CD4-positive, CD25-positive, alpha-beta regulatory T cell (primary cell): Measurements from ENCODE around the gene RNF126. TPM values are rescaled to one million over a fixed set of nuclear protein-coding genes. Genes with fewer than 3 reads are reported as not detected.
"Not testable (repeated sequence)": the region's sequence is repeated elsewhere in the genome, so short reads cannot be mapped to it uniquely, and the experiment has no call there.

ENCODE experiments used
- ATAC-seq, 2 donors: fragments of 150-1000 bp; cut with Tn5 transposase; one replicate each; pipeline ENCODE4 v1.10.0; 2021; ENCODE audit warnings: low read depth in 2 of 2, moderate number of reproducible peaks in 2 of 2, moderate library complexity in 1 of 2
- DNase-seq, 3 donors: peaks; one replicate each; pipeline versions ENCODE4 v3.0.0 to v3.0.0-alpha.2; 2012 to 2022; ENCODE audit warnings: mixed read lengths in 1 of 3
- H3K27ac ChIP-seq: one replicate; pipeline ENCODE4 v1.7.0; 2013; ENCODE audit warnings: mild to moderate bottlenecking, low read length; ENCODE audit not compliant: insufficient read depth, poor library complexity, severe bottlenecking
- H3K27me3 ChIP-seq: one replicate; pipeline ENCODE4 v1.7.0; 2013; ENCODE audit warnings: low read length; ENCODE audit not compliant: control insufficient read depth, insufficient read depth
- H3K36me3 ChIP-seq: one replicate; pipeline ENCODE4 v1.7.0; 2013; ENCODE audit warnings: mild to moderate bottlenecking, low read length, moderate library complexity; ENCODE audit not compliant: control insufficient read depth, insufficient read depth
- H3K4me1 ChIP-seq: 2 replicates; pipeline ENCODE4 v1.7.0; 2013; ENCODE audit warnings: mild to moderate bottlenecking, low read length; ENCODE audit not compliant: insufficient read depth, control insufficient read depth, poor library complexity, severe bottlenecking
- H3K4me3 ChIP-seq: one replicate; pipeline ENCODE4 v1.7.0; 2013; ENCODE audit warnings: low read depth, mild to moderate bottlenecking, low read length, moderate library complexity
- H3K9me3 ChIP-seq, 2 experiments: 1 replicate in 1 of 2; 2 replicates in 1 of 2; pipeline ENCODE4 v1.7.0; 2013; ENCODE audit warnings: low read length in 2 of 2, mild to moderate bottlenecking in 1 of 2, moderate library complexity in 1 of 2; ENCODE audit not compliant: control insufficient read depth in 2 of 2
- H3K27ac Mint-ChIP-seq, 3 donors: one replicate each; pipeline ENCODE4 v1.8.0; 2020 to 2022; ENCODE audit warnings: mild to moderate bottlenecking in 3 of 3, mixed read lengths in 3 of 3, moderate library complexity in 2 of 3
- H3K27me3 Mint-ChIP-seq: one replicate; pipeline ENCODE4 v1.8.0; 2022; ENCODE audit warnings: mild to moderate bottlenecking, mixed read lengths
- H3K36me3 Mint-ChIP-seq: one replicate; pipeline ENCODE4 v1.8.0; 2020; ENCODE audit warnings: mixed read lengths
- H3K4me1 Mint-ChIP-seq, 4 donors: one replicate each; pipeline ENCODE4 v1.8.0; 2020 to 2022; ENCODE audit warnings: mixed read lengths in 4 of 4, mild to moderate bottlenecking in 1 of 4
- H3K4me3 Mint-ChIP-seq, 4 donors: one replicate each; pipeline ENCODE4 v1.8.0; 2020 to 2022; ENCODE audit warnings: mild to moderate bottlenecking in 4 of 4, mixed read lengths in 4 of 4, moderate library complexity in 3 of 4
- H3K9me3 Mint-ChIP-seq, 7 donors: one replicate each; pipeline ENCODE4 v1.8.0; 2020 to 2022; ENCODE audit warnings: mixed read lengths in 7 of 7, mild to moderate bottlenecking in 3 of 7, moderate library complexity in 2 of 7
- polyA plus RNA-seq, 4 donors: library from polyadenylated mRNA; unstranded; fragments of 300-500 nt; fragmentation: Illumina TruSeq; gene quantifications; one replicate each; pipeline ENCODE4 v1.2.3, GENCODE V29; 2021
- total RNA-seq: library from RNA; stranded (reverse); gene quantifications from one replicate; pipeline ENCODE4 v1.2.3, GENCODE V29; 2022

RNF126 gene
- total and polyA plus RNA-seq, 5 donors from 2014 or later = 57.2 to 124 (median 78.5) TPM

- Histone ChIP-seq H3K27me3 (no peaks in the 10 kb centered on the region), H3K27ac (peak overlapping the region; percentile 70), H3K36me3 (peaks cover 16% of the 10 kb centered on the region), H3K4me1 (peaks cover 25% of the 10 kb centered on the region), H3K4me3 (peak overlapping the region; percentile 70), H3K9me3 (no peaks in the 10 kb centered on the region)
- Mint-ChIP-seq H3K27ac (peak overlapping the region in 2 of 3 donors; percentile 94 to 96), H3K4me3 (peak overlapping the region; percentile 90 to 96 (median 95)), H3K9me3 (peaks cover 0 to 2% (median 0%) of the 10 kb centered on the region in 7 donors), H3K4me1 (peaks cover 0 to 43% (median 15%) of the 10 kb centered on the region in 4 donors), H3K36me3 (peaks cover 9% of the 10 kb centered on the region), H3K27me3 (peaks cover 4% of the 10 kb centered on the region)
- DNase-seq (peak in 1 of 3 donors; percentile 47), ATAC-seq (no peak)
These were observed 30.4 kb downstream of the RNF126 start for GRCh38 chr19:632579-633067.

GRCh38 chr19:629961-630714 is 32.9 kb downstream of the RNF126 start:
- H3K27ac ChIP-seq = no peak overlapping the region
- H3K4me3 ChIP-seq = no peak overlapping the region
- H3K27me3 Mint-ChIP-seq = peaks cover 4% of the 10 kb centered on the region
- H3K36me3 ChIP-seq = peaks cover 25% of the 10 kb centered on the region
- DNase-seq = no peak
- H3K4me1 Mint-ChIP-seq = peaks cover 0 to 44% (median 15%) of the 10 kb centered on the region in 4 donors
- no peaks in the 10 kb centered on the region for H3K9me3 ChIP-seq
- H3K27me3 ChIP-seq = no peaks in the 10 kb centered on the region
- H3K36me3 Mint-ChIP-seq = peaks cover 14% of the 10 kb centered on the region
- peak overlapping the region in 1 of 4 donors; percentile 61 for H3K4me3 Mint-ChIP-seq
- ATAC-seq = no peak
- peaks cover 0 to 2% (median 0%) of the 10 kb centered on the region in 7 donors for H3K9me3 Mint-ChIP-seq
- peak overlapping the region in 2 of 3 donors; percentile 14 to 46 for H3K27ac Mint-ChIP-seq
- peaks cover 25% of the 10 kb centered on the region for H3K4me1 ChIP-seq

GRCh38 chr19:629515-629914 is 33.5 kb downstream of the RNF126 start:
- peaks cover 14% of the 10 kb centered on the region for H3K36me3 Mint-ChIP-seq
- H3K27ac ChIP-seq, H3K27me3 ChIP-seq, H3K27me3 Mint-ChIP-seq, ATAC-seq, H3K4me3 Mint-ChIP-seq, DNase-seq, H3K9me3 ChIP-seq, H3K27ac Mint-ChIP-seq, H3K9me3 Mint-ChIP-seq, H3K4me3 ChIP-seq: not testable (repeated sequence)
- H3K4me1 Mint-ChIP-seq = peaks cover 0 to 44% (median 15%) of the 10 kb centered on the region in 4 donors
- Histone ChIP-seq H3K36me3 (peaks cover 26% of the 10 kb centered on the region), H3K4me1 (peaks cover 25% of the 10 kb centered on the region)

GRCh38 chr19:628168-628567 is 34.8 kb downstream of the RNF126 start:
- Mint-ChIP-seq H3K27ac (no peak overlapping the region), H3K36me3 (peaks cover 14% of the 10 kb centered on the region), H3K27me3 (no peaks in the 10 kb centered on the region), H3K9me3 (peaks cover 0 to 2% (median 0%) of the 10 kb centered on the region in 7 donors), H3K4me1 (peaks cover 0 to 35% (median 9%) of the 10 kb centered on the region in 4 donors), H3K4me3 (peak overlapping the region in 1 of 4 donors; percentile 56)
- H3K27me3 ChIP-seq = no peaks in the 10 kb centered on the region
- peaks cover 30% of the 10 kb centered on the region for H3K36me3 ChIP-seq
- H3K9me3 ChIP-seq = no peaks in the 10 kb centered on the region
- H3K4me3 ChIP-seq = no peak overlapping the region
- ATAC-seq (no peak), DNase-seq (peak in 1 of 3 donors; percentile 25)
- peaks cover 16% of the 10 kb centered on the region for H3K4me1 ChIP-seq
- no peak overlapping the region for H3K27ac ChIP-seq

DNA sequence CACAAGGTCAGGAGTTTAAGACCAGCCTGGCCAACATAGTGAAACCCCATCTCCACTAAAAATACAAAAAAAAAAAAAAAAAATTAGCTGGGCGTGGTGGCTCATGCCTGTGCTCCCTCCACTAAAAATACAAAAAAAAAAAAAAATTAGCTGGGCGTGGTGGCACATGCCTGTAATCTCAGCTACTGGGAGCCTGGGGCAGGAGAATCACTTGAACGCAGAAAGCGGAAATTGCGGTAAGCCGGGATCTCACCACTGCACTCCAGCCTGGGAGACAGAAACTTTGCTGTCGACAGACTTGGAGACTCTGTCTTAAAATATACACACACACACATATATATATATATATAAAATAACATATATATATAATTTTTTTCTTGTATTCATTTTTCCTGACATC is 36.4 kb downstream of the RNF126 start:
- peaks cover 30% of the 10 kb centered on the region for H3K36me3 ChIP-seq
- H3K27ac Mint-ChIP-seq = not testable (repeated sequence)

DNA sequence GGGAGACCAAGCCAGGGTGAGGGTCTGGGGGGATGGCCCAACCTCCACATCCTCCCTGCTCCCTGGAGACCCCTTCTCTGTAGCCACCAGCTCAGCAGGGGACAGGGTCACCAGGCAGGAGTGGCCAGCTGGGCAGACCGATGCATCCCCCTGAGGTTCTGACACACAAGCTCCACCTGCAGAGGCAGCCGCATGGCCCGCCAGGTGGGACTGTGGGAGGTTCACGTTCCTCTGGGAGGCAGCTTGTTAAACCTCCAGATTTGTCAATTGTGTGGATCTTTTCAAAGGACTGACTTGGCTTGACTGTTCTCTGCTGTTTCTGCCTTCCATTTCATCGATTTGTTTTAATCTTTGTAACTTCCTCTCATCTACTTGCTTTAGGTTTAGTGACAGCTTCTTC is 37.8 kb downstream of the RNF126 start:
- no peak overlapping the region for H3K4me3 Mint-ChIP-seq
- DNase-seq (no peak), ATAC-seq (no peak)
- Histone ChIP-seq H3K9me3 (no peaks in the 10 kb centered on the region), H3K27ac (no peak overlapping the region), H3K4me1 (no peaks in the 10 kb centered on the region), H3K36me3 (peaks cover 30% of the 10 kb centered on the region), H3K27me3 (no peaks in the 10 kb centered on the region), H3K4me3 (no peak overlapping the region)
- peaks cover 0 to 10% (median 3%) of the 10 kb centered on the region in 4 donors for H3K4me1 Mint-ChIP-seq
- peak overlapping the region in 1 of 3 donors; percentile 11 for H3K27ac Mint-ChIP-seq
- peaks cover 14% of the 10 kb centered on the region for H3K36me3 Mint-ChIP-seq
- H3K27me3 Mint-ChIP-seq = no peaks in the 10 kb centered on the region
- H3K9me3 Mint-ChIP-seq = no peaks in the 10 kb centered on the region

More for the DNA sequence above, 36.4 kb downstream of the RNF126 start:
- Mint-ChIP-seq H3K4me3 (peak overlapping the region in 1 of 4 donors; percentile 56), H3K36me3 (peaks cover 14% of the 10 kb centered on the region), H3K4me1 (peaks cover 0 to 20% (median 6%) of the 10 kb centered on the region in 4 donors)
- not testable (repeated sequence) for H3K27me3 Mint-ChIP-seq, H3K9me3 ChIP-seq, H3K4me3 ChIP-seq, H3K27me3 ChIP-seq, H3K27ac ChIP-seq, DNase-seq, ATAC-seq, H3K4me1 ChIP-seq, H3K9me3 Mint-ChIP-seq

- no peak for DNase-seq
- Histone ChIP-seq H3K9me3 (no peaks in the 10 kb centered on the region), H3K4me3 (no peak overlapping the region), H3K36me3 (peaks cover 30% of the 10 kb centered on the region), H3K4me1 (no peaks in the 10 kb centered on the region), H3K27ac (no peak overlapping the region), H3K27me3 (no peaks in the 10 kb centered on the region)
- H3K27ac Mint-ChIP-seq = no peak overlapping the region
- no peaks in the 10 kb centered on the region for H3K9me3 Mint-ChIP-seq
- peaks cover 14% of the 10 kb centered on the region for H3K36me3 Mint-ChIP-seq
- H3K27me3 Mint-ChIP-seq = no peaks in the 10 kb centered on the region
- ATAC-seq = no peak
- H3K4me3 Mint-ChIP-seq = no peak overlapping the region
- H3K4me1 Mint-ChIP-seq = peaks cover 0 to 6% (median 3%) of the 10 kb centered on the region in 4 donors
These were observed 38.4 kb downstream of the RNF126 start for GRCh38 chr19:624433-625109.
